AG08395 (cell line): ENCODE results near the gene AFAP1L2.
"Not testable (repeated sequence)": the region's sequence is repeated elsewhere in the genome, so short reads cannot be mapped to it uniquely, and the experiment has no call there.

Source experiments
- DNase-seq: peaks from one replicate; pipeline ENCODE4 v3.0.0; 2012; ENCODE audit warnings: mixed read lengths, low spot score

AFAP1L2 gene

GRCh38 chr10:114335614-114336013 is 68.7 kb downstream of the AFAP1L2 start:
- DNase-seq = no peak

DNA sequence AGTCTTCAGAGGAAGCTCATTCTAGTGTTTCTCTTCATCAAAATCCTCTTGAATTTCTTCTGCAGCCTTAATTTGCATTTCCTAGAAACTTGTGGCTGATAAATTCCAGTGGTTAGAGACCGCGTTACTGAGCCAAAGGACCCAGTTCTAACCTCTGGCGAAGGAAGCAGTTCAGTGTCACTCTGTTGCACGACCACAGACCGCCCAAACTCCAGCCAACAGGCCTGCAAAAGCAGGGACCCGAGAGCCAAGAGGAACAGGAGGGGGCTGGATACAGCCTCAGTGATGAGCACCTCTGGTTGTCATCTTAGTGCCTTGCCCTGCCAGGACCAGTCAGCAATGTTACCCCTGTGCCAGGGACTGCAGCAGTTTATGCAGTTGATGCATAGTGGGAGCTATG is 70.0 kb downstream of the AFAP1L2 start:
- peak; percentile 41 for DNase-seq

DNA sequence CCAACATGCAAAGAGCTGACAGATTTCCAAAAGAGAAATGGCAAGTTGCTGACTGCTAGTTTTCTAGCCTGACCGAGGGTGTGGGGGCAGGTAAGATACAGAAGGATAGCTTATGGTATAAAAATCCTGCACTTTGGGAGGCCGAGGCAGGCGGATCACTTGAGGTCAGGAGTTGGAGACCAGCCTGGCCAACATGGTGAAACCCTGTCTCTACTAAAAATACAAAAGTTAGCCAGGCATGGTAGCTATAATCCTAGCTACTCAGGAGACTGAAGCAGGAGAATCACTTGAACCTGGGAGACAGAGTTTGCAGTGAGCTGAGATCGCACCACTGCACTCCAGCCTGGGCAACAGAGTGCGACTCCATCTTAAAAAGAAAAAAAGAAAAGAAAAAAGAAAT is 70.9 kb downstream of the AFAP1L2 start:
- not testable (repeated sequence) for DNase-seq

GRCh38 chr10:114332301-114333192 is 71.8 kb downstream of the AFAP1L2 start:
- DNase-seq = no peak

DNA sequence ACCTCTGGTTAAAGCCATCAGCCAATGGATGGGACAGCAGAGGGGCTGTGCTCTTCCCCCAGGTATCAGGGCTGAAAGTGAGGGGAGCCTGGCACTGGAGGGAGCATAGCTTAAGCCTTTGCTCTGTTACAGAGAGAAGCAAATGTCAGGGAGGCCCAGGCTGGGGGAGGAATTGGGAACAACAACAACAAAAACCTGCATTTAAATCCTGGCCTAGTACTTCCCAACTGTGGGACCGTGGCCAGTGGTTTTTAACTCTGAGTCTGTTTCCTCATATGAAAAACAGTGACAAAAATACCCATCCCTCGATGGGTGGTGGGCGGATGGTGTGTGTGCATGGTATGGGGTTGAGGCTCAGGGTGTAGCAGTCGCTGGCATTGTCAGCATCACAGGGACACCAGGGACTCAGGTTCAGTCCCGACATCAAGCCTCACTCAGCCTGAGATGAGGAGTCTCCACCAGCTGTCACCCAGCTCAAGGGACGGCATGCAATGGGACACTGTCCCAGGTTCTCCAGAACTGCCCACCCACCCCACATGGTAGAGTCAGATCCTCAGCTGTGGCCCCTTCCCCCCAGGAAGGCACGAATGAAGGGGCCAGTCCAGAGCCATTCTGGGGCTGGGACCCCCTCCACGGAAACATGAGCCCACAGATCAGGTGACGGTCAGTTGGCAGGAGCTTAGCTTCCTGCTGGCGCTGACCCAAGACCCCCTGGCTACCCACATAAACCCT is 74.5 kb downstream of the AFAP1L2 start:
- no peak for DNase-seq

DNA sequence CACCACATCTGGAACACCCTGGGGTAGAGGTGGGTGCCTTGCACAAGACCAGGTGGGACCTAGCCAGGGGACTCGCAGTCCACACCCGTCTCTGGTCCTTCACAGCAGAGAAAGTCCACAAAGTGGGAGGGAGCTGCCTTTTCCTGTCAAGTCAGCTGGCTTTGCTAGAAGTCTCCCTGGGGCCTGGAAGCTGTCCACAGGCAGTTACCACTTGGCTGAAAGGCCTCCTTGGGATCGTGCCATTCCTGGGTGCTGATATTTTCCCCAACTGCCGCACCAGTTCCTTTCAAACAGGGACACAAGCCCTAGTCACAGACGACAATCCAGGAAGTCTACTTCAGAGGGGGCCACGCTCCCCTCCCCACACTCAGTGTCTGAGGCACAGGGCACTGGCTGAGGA is 75.4 kb downstream of the AFAP1L2 start:
- DNase-seq = no peak

DNA sequence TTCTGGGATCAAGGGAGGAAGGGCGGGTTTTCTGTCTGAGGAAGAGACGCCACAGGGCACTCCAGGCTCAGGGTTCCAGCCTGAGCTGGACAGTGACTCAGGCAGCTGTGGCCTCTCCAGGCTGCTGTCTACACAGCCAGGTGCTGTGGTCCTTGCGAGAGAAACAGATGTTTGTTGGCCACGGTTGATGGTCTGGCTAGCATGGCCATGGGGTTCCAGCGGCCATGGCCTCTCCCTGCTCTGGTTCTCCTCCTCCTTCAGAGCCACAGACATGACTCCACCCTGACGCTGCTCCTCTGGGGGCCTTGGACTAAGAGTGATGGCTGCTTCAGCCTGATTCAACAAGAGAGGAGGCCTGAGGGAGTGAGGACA is 75.9 kb downstream of the AFAP1L2 start:
- DNase-seq = no peak

- DNase-seq = no peak
These were observed 76.5 kb downstream of the AFAP1L2 start for GRCh38 chr10:114327537-114328440.

DNA sequence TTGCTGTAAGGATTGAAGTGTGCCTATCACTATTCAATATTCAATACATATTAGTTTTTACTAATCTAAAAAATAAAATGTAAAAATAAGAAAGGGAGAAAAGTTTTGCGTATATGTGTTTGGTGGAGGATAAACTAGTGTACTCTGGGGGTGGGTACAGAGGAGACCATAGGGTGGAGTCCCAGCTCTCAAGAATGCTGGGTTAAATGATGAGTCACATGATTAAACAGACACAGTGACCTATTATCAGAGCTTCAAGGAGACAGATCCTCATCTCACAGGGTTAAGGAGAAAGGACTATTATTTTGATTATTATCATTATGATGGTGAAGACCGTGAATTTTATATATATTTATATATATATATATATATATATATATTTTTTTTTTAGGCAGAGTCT is 77.5 kb downstream of the AFAP1L2 start:
- no peak for DNase-seq

DNA sequence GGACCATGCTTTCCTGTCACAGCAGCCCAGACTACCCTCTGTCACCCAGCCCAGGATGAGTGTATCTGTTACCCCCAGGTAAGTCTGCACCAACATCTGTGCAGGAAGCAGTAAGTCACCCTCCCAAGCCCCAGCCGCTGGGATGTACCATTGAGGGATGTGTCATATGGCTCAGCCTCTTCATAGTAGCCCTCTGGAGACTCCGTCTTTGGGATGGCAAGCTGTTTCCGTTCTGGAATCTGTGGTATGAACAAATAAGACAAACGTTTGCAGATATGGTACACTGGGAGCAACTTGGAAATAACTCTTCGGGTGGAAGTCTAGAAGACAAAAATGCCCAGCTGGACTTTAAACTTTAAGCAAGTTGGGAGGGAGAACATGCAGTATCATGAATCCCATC is 81.3 kb downstream of the AFAP1L2 start:
- DNase-seq = peak; percentile 25

- no peak for DNase-seq
These were observed 82.0 kb downstream of the AFAP1L2 start for GRCh38 chr10:114322344-114322743.

DNA sequence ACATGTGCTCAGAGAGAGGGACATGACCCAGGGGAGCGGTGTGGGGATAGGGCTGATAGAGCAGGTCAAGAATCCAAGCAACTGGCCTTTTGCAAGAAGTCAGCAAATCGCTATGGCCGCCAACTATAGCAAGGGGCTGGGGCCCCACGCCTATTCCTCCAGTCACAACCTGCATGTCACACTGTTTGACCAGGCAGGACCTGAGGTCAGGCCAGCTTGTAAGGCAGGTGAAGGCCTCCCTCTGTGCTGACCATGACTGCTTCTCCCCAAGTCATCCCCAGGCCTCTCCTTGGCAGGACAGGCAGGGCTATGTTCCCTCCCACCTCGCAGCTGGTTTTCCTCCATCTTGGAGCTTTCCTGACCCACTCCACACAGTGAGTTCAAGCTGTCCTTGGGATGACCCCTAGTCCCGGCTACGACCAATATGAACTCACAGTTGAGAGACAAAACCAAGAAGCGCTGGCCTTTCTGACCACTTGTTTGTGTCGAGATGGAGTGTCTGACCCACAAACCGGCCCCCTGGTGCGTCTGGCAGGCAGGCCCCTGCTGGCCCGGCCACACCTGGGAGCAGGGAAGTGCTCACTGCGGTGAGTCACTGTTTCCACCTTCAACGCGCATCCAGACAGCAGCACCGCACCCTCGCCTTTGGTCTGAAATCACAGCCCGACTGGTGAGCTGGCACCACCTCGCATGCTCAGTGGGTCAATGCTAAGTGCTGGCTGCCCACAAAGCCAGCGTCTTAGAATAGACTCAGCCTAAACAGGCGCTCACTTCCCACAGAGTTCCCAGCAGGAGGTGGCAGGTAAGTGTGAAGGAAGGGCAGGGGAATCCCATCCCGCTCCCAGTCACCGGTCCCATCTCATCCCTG is 83.8 kb downstream of the AFAP1L2 start:
- DNase-seq = no peak

GRCh38 chr10:114319406-114320248 is 84.7 kb downstream of the AFAP1L2 start:
- DNase-seq = no peak

DNA sequence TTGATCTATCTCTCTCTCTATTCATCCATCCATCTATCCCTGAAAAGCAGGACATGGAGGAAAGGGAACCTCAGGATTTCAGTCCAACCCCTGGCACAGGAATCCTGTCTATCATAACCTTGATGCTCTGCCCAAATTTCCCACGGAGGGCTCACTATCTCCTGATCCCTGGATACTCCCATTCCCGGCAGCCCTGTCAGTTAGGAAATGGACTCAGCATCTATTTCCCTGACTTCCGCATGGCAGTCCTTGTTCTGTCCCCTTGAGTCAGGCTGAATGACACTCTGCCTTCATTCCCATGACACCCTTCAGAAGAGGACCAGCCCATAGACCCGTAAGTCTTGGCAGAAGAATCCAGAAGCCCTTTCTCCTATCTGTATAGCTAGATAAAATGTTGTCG is 87.6 kb downstream of the AFAP1L2 start:
- DNase-seq = no peak

DNA sequence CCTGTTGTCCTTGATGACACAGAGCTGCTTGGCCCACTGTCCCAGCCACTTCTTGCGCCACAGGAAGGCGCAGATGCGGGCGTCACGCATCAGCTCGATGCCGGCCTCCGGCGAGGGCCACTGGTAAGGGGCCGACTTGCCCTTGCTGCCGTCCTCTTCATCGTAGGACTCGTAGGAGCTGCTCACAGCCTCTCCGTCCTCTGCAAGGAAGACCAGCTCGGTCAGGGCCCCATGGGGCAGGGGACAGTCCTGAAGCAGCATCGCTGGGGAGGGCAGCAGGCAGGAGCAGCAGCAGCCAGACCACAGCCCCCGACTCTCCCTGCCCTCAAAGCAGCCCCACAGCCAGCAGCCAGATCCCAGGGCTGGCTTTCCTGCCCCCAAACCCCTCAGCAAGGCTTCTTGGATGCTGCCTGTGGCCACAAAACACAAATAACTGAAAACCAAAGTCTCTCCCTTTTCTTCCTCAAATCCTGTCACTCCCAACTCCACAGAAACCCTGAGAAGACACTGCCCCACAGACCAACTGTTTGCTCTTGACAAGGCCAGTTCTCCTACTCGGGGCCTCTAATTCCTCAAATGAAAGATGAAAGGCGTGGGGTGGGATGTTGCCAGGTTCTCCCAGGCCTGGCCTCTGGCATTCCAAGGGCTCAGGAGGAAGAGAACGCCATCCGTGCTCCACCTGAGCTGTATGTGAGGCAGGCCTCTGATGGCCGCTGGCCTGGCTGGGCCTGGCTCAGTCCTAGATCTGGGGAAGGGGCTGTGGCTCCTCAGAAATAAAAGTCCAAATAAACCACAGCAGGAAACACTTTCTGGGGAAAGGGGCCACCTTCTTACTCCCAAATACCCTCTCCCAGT is 88.5 kb downstream of the AFAP1L2 start:
- DNase-seq = no peak

- DNase-seq = no peak
These were observed 90.4 kb downstream of the AFAP1L2 start for GRCh38 chr10:114313866-114314265.

GRCh38 chr10:114313139-114313538 is 91.2 kb downstream of the AFAP1L2 start:
- DNase-seq = no peak

DNA sequence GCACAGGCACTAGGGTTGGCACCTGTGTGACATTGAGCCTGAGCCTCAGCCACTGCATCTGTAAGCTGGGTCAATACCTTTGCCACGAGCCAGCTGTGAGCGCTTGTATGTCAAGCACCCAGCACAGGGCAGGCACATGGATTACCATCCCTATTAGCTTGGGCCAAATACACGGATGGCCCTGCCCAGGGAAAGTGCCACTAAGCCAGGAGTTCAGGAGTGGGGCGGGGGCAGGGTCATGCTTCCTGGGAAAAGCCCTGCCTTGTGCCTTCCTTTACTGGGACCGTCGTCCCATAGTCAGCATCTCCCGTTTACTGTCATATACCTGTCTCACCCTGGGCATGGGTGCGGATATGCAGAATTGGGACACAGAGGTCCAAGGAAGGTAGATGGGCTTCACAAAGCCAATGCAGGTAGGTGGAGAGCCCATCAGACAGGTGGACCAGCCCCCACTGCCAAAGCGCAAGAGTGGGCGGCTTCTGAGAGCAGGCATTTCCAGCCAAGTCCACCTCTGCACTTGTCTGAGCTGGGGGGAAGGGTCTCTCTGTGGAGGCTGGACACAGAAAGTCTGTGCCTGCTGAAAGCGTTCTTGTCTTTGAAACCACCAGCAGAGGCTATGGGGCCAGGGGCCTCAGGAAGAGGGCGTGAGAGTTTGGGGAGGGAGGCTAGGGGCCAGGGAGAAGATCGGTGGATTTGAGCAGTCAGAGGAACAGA is 92.6 kb downstream of the AFAP1L2 start:
- no peak for DNase-seq

DNA sequence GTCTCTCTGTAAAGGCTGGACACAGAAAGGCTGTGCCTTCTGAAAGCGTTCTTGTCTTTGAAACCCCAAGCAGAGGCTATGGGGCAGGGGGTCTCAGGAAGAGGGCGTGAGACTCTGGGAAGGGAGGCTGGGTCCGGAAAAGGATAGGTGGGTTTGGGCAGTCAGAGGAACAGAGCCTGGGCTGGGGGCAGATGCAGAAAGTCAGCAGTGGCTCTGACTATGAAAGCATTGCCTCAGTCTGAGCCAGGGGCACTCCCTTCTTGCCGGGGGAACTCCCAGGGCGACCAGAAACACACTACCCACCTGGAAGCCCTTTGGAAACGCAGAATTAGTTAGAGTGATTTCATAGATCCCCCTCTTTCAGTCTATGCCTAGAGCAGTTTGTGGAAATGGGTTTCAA is 93.3 kb downstream of the AFAP1L2 start:
- no peak for DNase-seq
